ENCODE data around the gene CCDC50.

CCDC50 gene

GRCh38 chr3:191343913-191344312, 14.7 kb downstream of the CCDC50 start:
- no peak overlapping the region for H3K27ac ChIP-seq
- no peak for DNase-seq (ENCODE audit: low read depth, low spot score)

GRCh38 chr3:191345334-191345733, 16.1 kb downstream of the CCDC50 start:
- no peak overlapping the region for H3K27ac ChIP-seq
- no peak for DNase-seq (ENCODE audit: low read depth, low spot score)

DNA sequence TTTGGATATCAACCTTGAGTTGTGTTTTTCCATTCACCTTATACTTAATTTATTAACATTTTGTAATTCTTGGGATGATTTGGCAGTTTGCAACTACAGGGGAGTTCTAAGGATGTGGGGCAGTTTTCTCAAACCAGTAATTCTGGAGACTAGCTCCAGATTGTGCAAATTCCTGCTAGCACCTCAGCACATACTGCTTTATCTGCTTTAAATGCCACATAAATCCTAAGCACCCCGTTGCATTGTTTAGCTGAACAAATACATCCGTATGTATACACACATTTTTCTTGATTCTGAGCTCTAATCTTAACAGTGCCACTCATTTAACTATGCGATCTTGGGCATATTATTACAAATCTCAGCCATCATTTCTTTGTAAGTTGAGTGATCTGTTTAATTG, 18.0 kb downstream of the CCDC50 start:
- no peak for DNase-seq (ENCODE audit: low read depth, low spot score)
- no peak overlapping the region for H3K27ac ChIP-seq

GRCh38 chr3:191348098-191348497, 18.9 kb downstream of the CCDC50 start:
- no peak overlapping the region for H3K27ac ChIP-seq

GRCh38 chr3:191350396-191351090, 21.3 kb downstream of the CCDC50 start:
- H3K27ac ChIP-seq, result no peak overlapping the region
- DNase-seq (ENCODE audit: low read depth, low spot score), result no peak

More at GRCh38 chr3:191348098-191348497, 18.9 kb downstream of the CCDC50 start:
- no peak for DNase-seq (ENCODE audit: low read depth, low spot score)

- DNase-seq (ENCODE audit: low read depth, low spot score), result no peak
- no peak overlapping the region for H3K27ac ChIP-seq
Observed at GRCh38 chr3:191352014-191352413, 22.8 kb downstream of the CCDC50 start.

DNA sequence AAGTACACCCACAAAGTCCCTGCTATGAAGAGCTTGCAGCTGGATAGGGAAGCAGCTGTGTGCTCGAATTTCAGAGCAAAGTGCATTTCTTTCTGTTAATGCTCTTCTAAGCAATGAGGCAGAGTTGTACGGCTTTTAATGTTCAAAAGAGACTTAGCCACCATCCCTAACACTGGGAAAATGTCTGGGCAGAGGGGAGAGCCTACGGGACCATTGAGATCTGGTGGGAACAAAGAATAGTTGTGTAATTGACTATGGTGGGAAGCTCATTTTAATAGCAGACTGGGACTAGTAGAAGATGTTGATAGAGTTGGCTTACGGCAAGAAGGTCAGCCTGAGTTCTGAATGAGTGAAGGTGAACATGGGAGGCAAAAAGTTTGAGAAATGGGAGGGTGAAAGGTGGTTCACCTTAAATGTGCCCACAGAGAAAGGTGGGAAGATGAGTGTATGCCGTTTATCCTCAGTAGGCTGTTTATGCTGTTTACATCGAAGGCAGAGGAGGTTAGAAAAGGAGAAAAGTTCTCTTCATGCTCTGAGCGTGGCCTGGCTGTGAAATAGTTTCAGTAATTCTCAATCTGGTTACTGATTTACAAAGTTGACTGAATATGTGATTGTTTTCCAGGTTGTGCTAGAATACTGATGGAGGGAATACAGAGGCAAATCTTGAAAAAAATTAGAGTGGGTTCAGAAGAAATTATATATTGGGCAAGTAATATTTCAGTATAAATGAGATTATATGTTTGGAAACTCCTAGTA, 24.0 kb downstream of the CCDC50 start:
- H3K27ac ChIP-seq, result no peak overlapping the region
- DNase-seq (ENCODE audit: low read depth, low spot score), result no peak

DNA sequence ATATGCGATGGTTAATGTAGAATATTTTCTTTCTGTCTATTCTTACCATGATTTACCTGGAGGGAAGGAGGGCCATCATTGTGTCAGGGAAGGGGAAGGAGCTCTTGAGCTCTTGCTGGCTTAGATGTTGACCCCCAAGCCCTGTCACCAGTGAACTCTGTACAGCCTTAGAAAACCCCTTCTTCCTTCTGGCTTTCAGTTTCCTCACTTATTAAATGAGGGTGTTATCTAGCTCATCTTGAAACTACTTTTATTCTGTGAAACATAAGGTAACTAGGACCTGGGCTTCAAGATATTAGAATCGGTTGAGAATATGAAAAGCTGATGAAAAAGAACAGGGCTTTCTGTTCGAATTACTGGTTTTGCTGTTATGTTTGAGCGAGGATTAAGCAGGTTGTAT, 26.2 kb downstream of the CCDC50 start:
- no peak for DNase-seq (ENCODE audit: low read depth, low spot score)
- H3K27ac ChIP-seq, result peak overlapping the region; percentile 90

GRCh38 chr3:191356631-191357439, 27.6 kb downstream of the CCDC50 start:
- DNase-seq (ENCODE audit: low read depth, low spot score), result peak; percentile 48
- H3K27ac ChIP-seq, result peak overlapping the region; percentile 90

DNA sequence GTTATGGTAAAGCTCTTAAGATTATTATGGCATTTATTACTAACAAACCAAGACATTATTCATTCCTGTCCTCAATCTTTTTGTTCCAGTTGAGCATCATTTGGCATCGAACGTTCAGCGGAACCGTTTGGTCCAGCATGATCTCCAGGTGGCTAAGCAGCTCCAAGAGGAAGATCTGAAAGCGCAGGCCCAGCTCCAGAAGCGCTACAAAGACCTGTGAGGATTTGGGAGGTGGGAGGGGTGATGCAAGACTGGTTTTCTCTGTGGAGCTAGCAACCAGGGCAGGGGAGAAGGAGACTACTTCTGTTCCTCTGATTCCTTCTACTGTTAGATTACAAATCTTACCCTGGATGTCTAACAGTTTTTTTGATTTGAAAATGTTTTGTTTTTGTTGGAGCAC, 28.7 kb downstream of the CCDC50 start:
- DNase-seq (ENCODE audit: low read depth, low spot score), result no peak
- H3K27ac ChIP-seq, result peak overlapping the region; percentile 90

DNA sequence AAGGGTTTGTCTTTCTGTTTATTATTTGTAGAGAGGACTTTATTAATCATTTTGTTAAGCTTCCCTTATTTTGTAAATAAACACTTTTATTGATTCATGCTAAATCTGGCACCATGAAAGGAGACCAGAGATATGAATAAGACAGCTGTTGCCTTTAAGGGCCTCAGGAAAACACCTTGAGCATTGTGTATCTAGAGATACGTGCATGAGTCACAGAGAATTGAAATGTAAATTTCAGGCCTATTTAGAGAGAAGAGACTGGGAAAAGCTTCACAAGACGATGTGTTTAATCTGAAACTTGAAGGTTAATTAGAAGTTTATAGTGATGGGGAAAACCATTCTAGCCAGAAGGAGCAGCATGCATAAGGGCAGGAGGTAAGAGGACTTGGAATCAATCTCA, 29.7 kb downstream of the CCDC50 start:
- H3K27ac ChIP-seq, result peak overlapping the region; percentile 70
- no peak for DNase-seq (ENCODE audit: low read depth, low spot score)

DNA sequence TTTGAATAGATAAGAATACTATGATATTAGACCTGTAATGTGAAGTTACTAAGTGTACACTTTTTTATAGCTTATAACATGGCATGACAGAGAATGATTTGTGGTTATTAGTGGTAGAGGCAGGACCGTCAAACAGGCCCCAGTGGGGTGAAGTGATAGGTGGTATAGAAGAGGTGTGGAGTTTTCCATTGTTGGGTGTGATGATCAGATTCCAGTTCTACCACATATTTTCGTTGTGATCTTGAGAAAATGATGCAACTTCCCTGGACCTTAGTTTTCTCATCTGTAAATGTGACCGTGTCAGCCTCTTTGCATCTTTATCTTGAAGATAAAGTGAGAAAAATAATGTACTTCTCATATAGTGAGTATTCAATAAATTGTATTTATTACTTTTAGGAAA, 31.4 kb downstream of the CCDC50 start:
- H3K27ac ChIP-seq, result peak overlapping the region; percentile 70
- DNase-seq (ENCODE audit: low read depth, low spot score), result peak; percentile 54

- no peak for DNase-seq (ENCODE audit: low read depth, low spot score)
- peak overlapping the region; percentile 70 for H3K27ac ChIP-seq
Observed at GRCh38 chr3:191361456-191361855, 32.3 kb downstream of the CCDC50 start.

DNA sequence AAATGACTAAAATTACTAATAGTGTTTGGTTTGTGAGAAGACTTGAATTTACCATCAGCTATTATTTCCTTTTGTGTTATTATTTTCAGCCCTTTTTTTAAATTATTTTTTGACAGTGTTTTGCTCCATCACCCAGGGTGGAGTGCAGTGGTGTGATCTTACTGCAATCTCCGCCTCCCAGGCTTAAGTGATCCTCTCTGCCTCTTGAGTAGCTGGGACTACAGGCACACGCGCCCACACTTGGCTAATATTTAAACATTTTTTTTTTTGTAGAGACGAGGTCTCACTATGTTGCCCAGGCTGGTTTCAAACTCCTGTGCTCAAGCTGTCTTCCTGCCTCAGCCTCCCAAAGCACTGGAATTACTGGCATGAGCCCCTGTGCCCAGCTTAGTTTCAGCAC, 32.8 kb downstream of the CCDC50 start:
- H3K27ac ChIP-seq, result peak overlapping the region; percentile 70
- DNase-seq (ENCODE audit: low read depth, low spot score), result no peak

GRCh38 chr3:191362524-191363090, 33.4 kb downstream of the CCDC50 start:
- peak overlapping the region; percentile 5 for H3K27ac ChIP-seq
- no peak for DNase-seq (ENCODE audit: low read depth, low spot score)

- no peak overlapping the region for H3K27ac ChIP-seq
- peak; percentile 3 for DNase-seq (ENCODE audit: low read depth, low spot score)
Observed at GRCh38 chr3:191363221-191363620, 34.0 kb downstream of the CCDC50 start.

GRCh38 chr3:191366675-191367074, 37.5 kb downstream of the CCDC50 start:
- H3K27ac ChIP-seq, result no peak overlapping the region

DNA sequence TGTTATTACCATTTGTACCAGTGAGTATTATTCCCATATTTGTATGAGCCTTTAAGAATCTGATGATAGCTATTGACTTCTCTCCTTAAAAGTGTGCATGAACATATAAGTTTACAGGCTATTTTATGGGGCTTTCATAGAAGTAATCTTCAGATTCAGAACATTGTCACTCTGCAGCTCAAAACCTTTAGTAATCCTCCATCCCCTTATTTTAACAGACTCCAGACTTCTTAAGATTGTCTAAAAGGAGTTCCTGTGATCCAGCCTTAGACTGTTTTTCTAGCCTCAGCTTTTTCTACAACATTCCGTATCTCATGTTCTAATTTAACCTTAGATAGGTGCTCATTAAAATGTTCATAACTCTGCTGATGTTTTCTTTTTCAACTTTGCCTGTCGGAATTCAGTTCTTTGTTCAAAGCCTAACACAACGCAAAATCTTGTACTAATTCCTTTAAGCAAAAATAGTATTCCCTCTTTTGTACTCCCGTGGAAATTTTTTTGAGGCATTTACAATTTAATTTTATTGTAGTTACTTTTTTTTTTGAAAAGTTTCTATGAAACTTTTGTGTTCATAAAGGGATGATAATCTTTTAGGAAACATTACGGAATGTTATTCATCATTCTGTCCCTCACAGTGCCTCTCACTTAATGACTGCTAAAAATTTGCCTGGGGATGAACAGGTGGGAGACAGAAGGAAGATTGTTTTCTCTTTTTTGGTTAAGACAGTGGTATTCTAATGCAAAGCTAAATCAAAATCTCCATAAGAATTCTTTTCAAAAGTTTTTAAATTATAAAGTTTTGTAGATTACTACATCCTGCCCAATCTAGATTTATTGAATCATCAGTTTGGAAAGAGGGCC, 39.8 kb downstream of the CCDC50 start:
- DNase-seq (ENCODE audit: low read depth, low spot score), result no peak
- no peak overlapping the region for H3K27ac ChIP-seq

More at GRCh38 chr3:191366675-191367074, 37.5 kb downstream of the CCDC50 start:
- no peak for DNase-seq (ENCODE audit: low read depth, low spot score)

- no peak for DNase-seq (ENCODE audit: low read depth, low spot score)
- H3K27ac ChIP-seq, result no peak overlapping the region
Observed at GRCh38 chr3:191369616-191370010, 40.4 kb downstream of the CCDC50 start.

- DNase-seq (ENCODE audit: low read depth, low spot score), result no peak
- no peak overlapping the region for H3K27ac ChIP-seq
Observed at GRCh38 chr3:191372122-191372521, 42.9 kb downstream of the CCDC50 start.
